Mammary epithelial cell (primary cell): Measurements from ENCODE around the gene NTM.

Experiments used
- CTCF ChIP-seq, 2 donors: IDR thresholded peaks in 1 of 2; conservative IDR thresholded peaks in 1 of 2; 2 replicates each; pipeline ENCODE4 v1.5.1; 2011 to 2012; ENCODE audit warnings: inconsistent platforms in 2 of 2, low read length in 2 of 2, mild to moderate bottlenecking in 2 of 2, control low read depth in 1 of 2, low read depth in 1 of 2; ENCODE audit not compliant: insufficient read depth in 1 of 2; ENCODE audit errors: extremely low read depth in 1 of 2
- EZH2 ChIP-seq: IDR thresholded peaks from 2 replicates; pipeline ENCODE4 v1.6.1; 2012; ENCODE audit warnings: low read length, inconsistent platforms, borderline replicate concordance

- TF ChIP-seq CTCF (conservative IDR thresholded peaks at IDR 0.05 in 1 of 2, IDR thresholded peaks at IDR 0.05 in 1 of 2; ENCODE audit: extremely low read depth in 1 of 2, insufficient read depth in 1 of 2, low read depth in 1 of 2, low read length in 2 of 2) (no peak), EZH2 (no peak)
Observed at GRCh38 chr11:131908316-131908715, 537.9 kb downstream of the NTM start.
